Left ventricle myocardium inferior (tissue), 1 donor: ENCODE measurements around the gene CAMK1D. TPM values are rescaled to one million over a fixed set of nuclear protein-coding genes. Genes with fewer than 3 reads are reported as not detected.

ENCODE experiments used
- DNase-seq: peaks from one replicate; pipeline ENCODE4 v3.0.0-alpha.2; 2020
- H3K27ac ChIP-seq: fragments of 200-600 bp; replicated peaks from 2 replicates; pipeline ENCODE4 v1.8.0; 2021
- H3K27me3 ChIP-seq: fragments of 200-600 bp; 2 replicates; pipeline ENCODE4 v1.8.0; 2021; ENCODE audit warnings: low read depth
- H3K36me3 ChIP-seq: fragments of 200-600 bp; 2 replicates; pipeline ENCODE4 v1.8.0; 2021
- H3K4me1 ChIP-seq: fragments of 200-600 bp; 2 replicates; pipeline ENCODE4 v1.8.0; 2021
- H3K4me3 ChIP-seq: fragments of 200-600 bp; 2 replicates; pipeline ENCODE4 v1.8.0; 2021; ENCODE audit warnings: mild to moderate bottlenecking, moderate library complexity
- H3K9me3 ChIP-seq: fragments of 200-600 bp; replicated peaks from 2 replicates; pipeline ENCODE4 v1.8.0; 2021
- CTCF ChIP-seq: fragments of 200-600 bp; IDR thresholded peaks from 2 replicates; pipeline ENCODE4 v1.8.0; 2021; ENCODE audit warnings: antibody characterized with exemption, mild to moderate bottlenecking, borderline replicate concordance
- intact Hi-C: fragments of 100-400 bp; cut with micrococcal nuclease; formaldehyde crosslinking; loops from one replicate; pipeline ENCODE4 v1.11.0; 2022
- total RNA-seq: library from RNA; stranded (reverse); fragmentation: NEBNext Ultra II Directional; extraction: Animal tissue kit (Norgen Biotek cat#: 25700); gene quantifications from one replicate; pipeline ENCODE4 v1.2.1, GENCODE V29; 2021
- donor health status: DM: no; HTN: yes; CAD: no; lungs with severe emphysema.

CAMK1D gene
- total RNA-seq, 1 donor from 2014 or later = 2.5 TPM

- no peak overlapping the region for H3K27ac ChIP-seq
- intact Hi-C loops = no loop called here
- no peak overlapping the region for H3K4me3 ChIP-seq
- no peaks in the 10 kb centered on the region for H3K9me3 ChIP-seq
- DNase-seq = no peak
- no peaks in the 10 kb centered on the region for H3K36me3 ChIP-seq
- H3K4me1 ChIP-seq = peaks cover 13% of the 10 kb centered on the region
- no peak for TF ChIP-seq CTCF
- H3K27me3 ChIP-seq = no peaks in the 10 kb centered on the region
These were observed 106.4 kb downstream of the CAMK1D start for GRCh38 chr10:12455766-12456165.

- intact Hi-C loops = no loop called here
- Histone ChIP-seq H3K4me1 (peaks cover 13% of the 10 kb centered on the region), H3K27me3 (no peaks in the 10 kb centered on the region), H3K27ac (no peak overlapping the region), H3K36me3 (no peaks in the 10 kb centered on the region), H3K4me3 (no peak overlapping the region), H3K9me3 (no peaks in the 10 kb centered on the region)
- no peak for TF ChIP-seq CTCF
- DNase-seq = no peak
These were observed 110.0 kb downstream of the CAMK1D start for GRCh38 chr10:12459340-12459739.

- no peaks in the 10 kb centered on the region for H3K36me3 ChIP-seq
- H3K9me3 ChIP-seq = no peaks in the 10 kb centered on the region
- peaks cover 13% of the 10 kb centered on the region for H3K4me1 ChIP-seq
- no peak for DNase-seq
- no peak overlapping the region for H3K4me3 ChIP-seq
- intact Hi-C loops = no loop called here
- no peaks in the 10 kb centered on the region for H3K27me3 ChIP-seq
- no peak for TF ChIP-seq CTCF
- no peak overlapping the region for H3K27ac ChIP-seq
These were observed 110.4 kb downstream of the CAMK1D start for GRCh38 chr10:12459762-12460161.

GRCh38 chr10:12463459-12463838 is 114.1 kb downstream of the CAMK1D start:
- no peak for TF ChIP-seq CTCF
- no peak overlapping the region for H3K4me3 ChIP-seq
- H3K27me3 ChIP-seq = no peaks in the 10 kb centered on the region
- H3K4me1 ChIP-seq = no peaks in the 10 kb centered on the region
- no peak overlapping the region for H3K27ac ChIP-seq
- intact Hi-C loops = no loop called here
- DNase-seq = no peak
- H3K36me3 ChIP-seq = no peaks in the 10 kb centered on the region
- no peaks in the 10 kb centered on the region for H3K9me3 ChIP-seq

GRCh38 chr10:12465385-12466136 is 116.2 kb downstream of the CAMK1D start:
- no peaks in the 10 kb centered on the region for H3K36me3 ChIP-seq
- no peak for DNase-seq
- no peak for TF ChIP-seq CTCF
- no peaks in the 10 kb centered on the region for H3K27me3 ChIP-seq
- no peaks in the 10 kb centered on the region for H3K9me3 ChIP-seq
- no peak overlapping the region for H3K27ac ChIP-seq
- no peaks in the 10 kb centered on the region for H3K4me1 ChIP-seq
- no peak overlapping the region for H3K4me3 ChIP-seq
- intact Hi-C loops = no loop called here
